ENCODE measurements around the gene MCF2L2.

Gene MCF2L2

DNA sequence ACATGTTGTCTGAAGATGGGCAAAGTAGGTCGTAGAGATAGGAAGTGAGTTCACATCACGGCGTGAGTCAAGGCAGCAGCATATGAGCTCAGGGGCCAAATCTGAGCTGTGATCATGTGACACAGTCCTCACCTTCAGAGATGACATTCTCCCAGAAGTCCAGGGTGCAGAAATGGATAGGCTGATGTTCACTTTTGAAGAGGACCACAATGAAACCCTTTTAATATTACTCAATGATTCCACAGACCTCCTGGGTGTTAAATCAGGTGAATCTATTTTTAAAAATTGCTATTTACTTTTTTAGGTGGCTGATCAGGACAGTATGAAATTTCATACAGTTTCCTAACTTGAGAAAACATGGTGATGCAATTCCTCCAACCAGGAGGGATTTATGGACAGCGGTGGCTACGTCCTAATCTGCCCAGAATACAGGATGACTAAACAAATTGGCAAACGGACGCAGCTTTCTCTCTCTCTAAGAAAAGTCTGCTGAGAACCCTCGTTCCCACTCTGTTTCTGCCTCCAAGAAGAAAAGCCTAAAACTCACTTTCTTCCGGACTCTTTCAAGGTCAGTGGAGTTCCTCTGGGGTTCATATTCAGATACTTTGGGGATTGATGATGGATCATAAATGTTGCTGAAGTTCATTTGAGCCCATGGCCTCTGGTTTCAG is 141.0 kb downstream of the MCF2L2 start:
- DNase-seq = no peak

- no peak for DNase-seq
These were observed 142.5 kb downstream of the MCF2L2 start for GRCh38 chr3:183285828-183286457.

DNA sequence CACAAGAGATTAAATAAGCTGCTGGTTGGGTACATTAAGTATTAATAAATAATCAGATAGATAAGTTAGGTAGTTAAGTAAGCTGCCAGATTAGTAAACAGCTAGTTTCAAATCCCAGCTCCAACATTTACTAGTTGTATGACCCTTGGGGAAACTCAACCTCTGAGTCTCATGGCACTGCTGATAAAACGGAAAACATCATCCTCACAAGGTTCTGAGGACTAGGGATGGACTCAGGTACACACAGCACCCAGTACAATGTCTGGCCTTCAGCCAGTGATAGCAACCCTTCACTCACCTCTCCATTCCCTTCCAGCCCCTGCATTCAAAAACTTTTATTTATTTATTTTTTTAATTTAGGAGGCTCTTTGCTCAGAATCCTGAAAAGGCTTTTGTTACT is 143.1 kb downstream of the MCF2L2 start:
- DNase-seq = no peak

DNA sequence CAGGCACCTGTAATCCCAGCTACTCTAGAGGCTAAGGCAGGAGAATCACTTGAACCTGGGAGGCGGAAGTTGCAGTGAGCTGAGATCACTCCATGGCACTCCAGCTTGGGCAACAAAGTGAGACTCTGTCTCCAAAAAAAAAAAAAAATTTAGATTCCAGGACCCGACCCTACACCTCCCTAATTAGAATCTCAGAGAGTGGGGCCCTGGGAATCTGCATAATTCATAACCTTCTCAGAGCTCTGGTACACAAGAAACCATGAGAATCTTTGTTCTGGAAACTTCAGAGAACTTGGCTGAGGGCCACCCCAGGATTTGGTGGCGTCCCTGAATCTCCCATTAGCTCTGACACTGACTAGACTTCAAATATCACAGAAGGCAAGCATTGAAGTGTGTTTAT is 143.8 kb downstream of the MCF2L2 start:
- DNase-seq = no peak

DNA sequence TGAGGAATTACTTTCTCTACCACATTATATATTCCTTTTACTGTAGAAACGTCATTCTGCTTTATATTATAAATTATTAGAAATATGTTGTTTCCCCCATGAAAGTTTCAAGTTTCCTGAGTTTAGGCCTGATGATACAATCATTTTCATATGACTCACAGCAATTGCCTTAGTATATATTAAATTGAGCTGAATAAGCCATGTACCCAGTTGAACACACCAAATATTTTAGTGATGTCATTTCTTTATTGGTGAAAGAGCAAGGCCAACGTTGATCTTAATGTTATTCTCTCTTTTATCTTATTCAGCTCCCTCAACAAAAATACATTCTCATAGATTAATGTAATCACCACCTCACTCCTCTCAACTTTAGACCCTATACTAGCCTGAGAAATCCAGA is 144.5 kb downstream of the MCF2L2 start:
- DNase-seq = no peak

DNA sequence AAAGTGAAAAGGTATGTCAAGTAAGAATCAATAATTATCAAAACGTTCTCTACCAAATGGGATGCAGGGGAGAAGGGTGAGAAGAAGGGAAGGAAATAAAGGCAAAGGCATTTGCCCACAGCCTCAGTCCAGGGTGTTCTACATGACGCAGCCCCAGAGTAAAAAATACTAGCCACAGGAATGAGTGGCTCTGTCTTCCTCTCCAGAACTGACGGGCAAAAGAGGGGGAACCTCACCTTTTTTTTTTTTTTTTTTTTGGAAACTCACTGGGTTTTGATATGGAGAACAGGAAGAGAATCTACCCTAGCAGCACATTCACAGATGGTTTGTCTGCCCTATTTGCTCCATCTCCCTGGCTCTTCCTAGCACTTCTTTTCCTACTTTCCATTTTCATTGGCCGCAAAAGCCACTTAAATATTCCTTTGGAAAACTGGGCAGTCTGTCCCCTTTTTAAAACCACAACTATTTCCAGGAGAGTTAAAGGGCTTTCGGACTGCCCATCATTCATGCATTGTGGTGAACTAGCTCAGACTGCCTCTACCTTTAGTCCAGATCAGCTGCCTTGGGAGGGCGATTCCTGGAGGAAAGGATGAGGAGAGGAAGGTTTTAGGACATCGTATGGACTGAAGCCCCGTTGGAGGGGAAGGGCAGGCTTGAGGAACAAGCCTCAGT is 147.2 kb downstream of the MCF2L2 start:
- no peak for DNase-seq

DNA sequence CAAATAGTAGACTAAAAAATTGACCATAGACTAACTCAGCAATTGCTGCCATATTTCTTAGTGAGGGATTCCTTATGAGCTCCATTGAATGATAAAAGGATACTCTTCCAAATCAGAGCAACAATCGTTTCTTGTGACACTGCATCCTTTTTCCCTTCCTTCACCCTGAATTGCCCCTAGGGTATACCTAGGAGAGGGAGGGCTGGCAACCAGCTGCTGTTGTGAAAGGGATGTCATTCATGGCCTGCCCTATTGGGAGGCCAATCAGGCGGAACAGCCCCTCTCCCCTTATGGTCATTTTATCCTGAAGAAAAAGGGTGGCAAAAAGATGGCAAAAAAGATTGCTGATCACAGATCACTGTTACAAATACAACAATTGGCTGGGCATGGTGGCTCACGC is 149.0 kb downstream of the MCF2L2 start:
- no peak for DNase-seq

- no peak for DNase-seq
These were observed 149.8 kb downstream of the MCF2L2 start for GRCh38 chr3:183278479-183279088.

DNA sequence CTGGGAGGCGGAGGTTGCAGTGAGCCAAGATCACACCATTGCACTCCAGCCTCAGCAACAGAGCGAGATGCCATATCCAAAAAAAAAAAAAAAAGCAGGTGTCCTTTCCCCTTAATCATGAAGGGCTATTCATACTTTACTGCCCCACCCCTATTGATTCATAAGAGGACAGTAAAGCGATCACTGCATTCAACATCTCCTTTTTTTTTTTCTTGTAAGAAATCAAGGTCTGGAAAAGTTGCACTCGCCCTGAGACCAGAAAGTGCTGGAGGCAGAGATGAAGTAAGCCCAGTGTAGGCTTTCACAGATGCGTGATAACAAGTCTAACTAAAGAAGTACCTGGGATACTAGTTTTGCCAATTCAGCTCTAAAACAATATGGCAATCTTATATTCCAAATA is 151.2 kb downstream of the MCF2L2 start:
- no peak for DNase-seq

DNA sequence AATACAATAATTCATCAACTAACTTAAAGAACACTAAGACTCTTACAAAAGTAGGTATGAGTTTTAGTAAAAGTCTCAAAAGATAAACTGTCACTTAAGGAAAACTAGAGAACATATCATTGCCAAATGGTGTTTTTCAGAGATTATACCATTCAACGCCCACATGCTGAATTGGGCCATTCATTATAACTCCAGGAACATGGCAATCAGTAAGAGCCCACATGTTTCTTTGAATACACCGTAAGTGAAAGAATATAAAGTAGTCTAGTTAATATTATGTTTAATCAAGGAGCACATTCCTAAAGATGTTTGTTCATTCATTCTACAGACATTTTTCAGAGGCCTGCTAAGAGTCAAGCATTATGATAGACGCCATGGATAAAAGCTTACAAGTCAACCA is 152.5 kb downstream of the MCF2L2 start:
- no peak for DNase-seq

DNA sequence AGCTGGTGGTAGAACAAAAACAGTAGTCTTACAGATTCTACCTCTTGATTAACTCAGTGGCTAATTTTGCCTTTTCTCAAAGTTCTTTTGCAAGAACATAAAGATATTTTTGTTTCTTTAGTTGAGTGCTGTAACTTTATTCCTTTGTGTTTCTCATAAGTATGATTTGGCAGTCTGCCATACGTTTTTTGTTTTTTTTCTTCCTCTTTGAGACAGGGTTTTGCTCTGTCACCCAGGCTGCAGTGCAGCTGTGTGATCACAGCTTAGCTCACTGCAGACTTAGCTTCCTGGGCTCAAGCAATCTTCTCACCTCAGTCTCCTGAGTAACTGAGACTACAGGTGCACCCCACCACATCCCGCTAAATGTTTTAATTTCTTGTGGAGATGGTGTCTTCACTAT is 153.0 kb downstream of the MCF2L2 start:
- no peak for DNase-seq

DNA sequence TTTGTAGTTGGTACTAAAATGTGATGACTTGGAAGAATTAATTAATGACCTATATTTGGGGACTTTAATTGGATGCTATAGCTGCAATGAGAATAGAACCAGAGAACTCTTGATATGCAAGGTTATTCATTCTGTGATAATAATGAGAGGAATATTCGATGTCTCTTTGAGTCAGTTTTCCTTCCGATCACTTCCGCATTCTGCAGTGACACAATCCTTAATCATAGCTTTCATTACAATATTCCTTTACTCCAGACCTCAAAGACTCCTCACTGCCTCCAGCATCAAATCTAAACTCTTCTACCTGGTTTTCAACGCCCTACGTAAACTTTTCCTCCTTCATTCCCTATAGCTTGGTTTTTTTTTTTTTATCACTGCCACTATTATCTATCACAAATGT is 153.8 kb downstream of the MCF2L2 start:
- DNase-seq = no peak

GRCh38 chr3:183272791-183273190 is 155.6 kb downstream of the MCF2L2 start:
- DNase-seq = no peak

GRCh38 chr3:183272142-183272541 is 156.3 kb downstream of the MCF2L2 start:
- DNase-seq = no peak

GRCh38 chr3:183270344-183270743 is 158.1 kb downstream of the MCF2L2 start:
- DNase-seq = no peak

GRCh38 chr3:183269345-183269744 is 159.1 kb downstream of the MCF2L2 start:
- DNase-seq = no peak

DNA sequence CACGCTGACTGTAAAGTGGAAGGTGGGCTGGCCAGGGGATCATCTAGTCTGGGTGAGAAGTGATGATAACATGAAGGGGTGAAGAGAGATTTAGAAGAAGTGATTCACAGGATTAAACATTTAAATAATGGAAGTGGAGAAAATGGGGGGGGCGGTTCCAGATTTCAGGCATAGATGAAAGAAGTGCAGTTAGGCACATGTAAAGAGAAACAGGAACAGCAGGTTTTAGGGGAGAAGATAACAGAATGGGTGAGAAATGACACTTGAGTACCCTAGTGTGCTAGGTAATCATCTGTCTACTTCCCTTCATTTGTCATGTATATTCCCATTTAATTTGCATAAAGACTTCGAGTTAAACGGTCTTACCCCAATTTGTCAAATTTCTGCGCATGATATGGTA is 160.1 kb downstream of the MCF2L2 start:
- no peak for DNase-seq

DNA sequence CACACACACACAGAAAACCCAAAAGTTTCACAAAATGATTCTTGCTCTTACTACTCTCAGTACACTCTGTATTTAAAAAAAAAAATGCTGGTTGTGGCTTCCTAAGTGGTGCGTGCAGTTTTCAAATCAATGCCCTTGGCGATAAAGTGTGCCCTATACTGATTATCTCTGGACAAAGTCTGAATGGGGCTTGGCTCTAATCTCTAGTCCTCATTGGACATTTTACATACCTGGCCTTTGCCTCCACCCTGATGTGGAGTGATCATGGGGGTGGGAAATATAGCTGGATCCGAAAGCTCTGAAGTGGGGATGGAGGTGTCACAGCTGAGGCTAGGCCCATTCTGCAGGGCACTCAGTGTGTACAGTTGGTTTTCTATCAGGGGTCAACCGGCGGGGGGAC is 161.3 kb downstream of the MCF2L2 start:
- no peak for DNase-seq

DNA sequence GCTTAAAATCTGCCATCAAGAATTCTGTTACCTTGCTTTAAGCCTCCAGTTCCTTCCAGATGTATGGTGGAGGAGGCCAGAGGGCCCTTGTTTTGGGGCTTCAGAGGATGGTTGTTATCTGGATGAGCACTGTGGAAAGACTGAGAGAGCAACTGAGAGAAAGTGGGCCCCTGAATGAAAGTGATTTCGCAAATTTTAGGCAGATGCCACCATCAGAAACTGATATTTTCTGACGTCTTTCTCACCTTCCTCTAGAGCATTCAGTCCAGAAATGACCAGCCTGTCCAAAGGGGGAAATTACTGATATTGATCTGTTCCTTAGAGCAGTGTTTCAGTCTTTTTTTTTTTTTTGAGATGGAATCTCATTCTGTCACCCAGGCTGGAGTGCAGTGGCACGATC is 162.0 kb downstream of the MCF2L2 start:
- no peak for DNase-seq

GRCh38 chr3:183265834-183266417 is 162.5 kb downstream of the MCF2L2 start:
- DNase-seq = peak; percentile 29

DNA sequence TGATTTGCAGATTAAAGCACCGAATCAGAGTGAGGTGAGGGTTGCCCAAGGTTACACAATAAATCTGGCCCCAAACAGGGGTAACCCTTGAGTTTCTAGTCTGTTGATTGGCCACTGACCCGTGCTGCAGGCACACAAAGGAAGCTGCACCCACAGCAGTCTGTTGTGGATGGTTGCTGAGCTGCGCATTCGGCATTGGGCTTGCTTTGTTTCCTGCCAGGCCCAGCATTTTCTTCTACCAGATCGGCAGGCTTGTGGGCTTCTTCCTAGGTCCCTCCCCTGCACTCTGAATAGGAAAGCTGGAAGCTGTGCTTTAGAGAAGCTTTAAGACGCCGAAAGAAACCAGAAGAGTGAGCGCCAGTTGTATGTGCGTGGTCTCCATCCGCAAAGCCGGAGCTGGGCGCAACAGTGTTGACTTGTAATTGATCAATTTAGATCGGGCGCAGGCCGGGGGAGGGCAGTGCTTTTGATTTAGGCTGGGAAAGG is 163.2 kb downstream of the MCF2L2 start:
- peak; percentile 16 for DNase-seq

DNA sequence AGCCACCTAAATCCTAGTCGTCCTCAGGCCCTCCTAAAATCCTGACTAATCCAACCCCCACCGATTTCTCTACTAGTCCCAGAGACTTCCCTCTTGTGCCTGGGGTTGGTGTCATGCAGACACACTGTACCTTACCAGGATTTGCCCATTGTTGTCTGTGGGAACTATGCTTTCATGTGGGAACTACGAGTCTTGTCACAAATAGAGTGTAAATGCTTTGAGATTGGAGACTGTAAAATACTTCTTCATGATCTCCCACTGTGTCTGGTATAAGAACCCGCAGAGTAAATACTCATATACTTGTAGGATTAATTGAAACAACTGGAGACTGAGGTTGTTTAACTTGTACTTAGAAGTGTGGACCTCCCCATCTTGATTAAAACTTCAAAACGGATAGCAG is 164.2 kb downstream of the MCF2L2 start:
- no peak for DNase-seq

DNA sequence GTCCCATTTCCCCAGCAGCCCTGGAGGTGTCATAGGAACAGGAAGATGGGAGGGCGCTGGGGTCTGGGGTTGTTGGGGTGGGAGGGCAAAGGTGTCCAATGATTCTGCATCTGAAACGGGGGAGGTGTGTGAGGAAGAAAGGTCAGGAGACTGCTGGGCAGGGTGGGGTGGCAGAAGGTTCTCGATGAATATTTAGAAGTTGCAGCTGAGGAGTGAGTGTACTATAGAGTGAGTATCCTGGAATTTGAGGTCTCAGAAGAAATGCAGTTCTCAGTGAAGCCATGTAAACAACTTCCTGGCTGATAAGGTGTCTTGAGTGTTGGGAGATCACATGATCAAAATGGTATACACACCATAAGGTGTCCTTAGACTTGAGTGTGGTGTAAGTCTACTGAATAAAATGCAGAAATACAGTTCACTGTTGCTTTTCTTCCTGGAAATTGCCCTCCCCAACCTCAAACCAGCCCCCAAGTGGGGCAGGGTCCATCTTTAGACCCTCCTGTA is 165.5 kb downstream of the MCF2L2 start:
- DNase-seq = no peak

Measured in NCI-H748 treated with DMSO at 0.1 percent for 48 hours (cell line).